Measurements from ENCODE around the gene TMED5.

DNA sequence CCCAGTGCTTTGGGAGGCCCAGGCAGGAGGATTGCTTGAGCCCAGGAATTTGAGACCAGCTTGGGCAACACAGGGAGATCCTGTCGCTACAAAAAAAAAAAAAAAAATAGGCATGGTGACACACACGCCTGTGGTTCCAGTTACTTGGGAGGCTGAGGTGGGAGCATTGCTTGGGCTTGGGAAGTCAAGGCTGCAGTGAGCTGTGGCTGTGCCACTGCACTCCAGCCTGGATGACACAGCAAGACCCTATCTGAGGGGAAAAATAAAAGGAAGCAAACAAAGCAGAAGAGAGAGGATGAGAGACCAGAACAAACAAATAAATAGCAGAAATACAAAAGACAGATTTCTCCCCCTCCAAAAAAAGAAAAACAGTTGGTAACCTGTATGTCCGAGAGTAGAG is 67.1 kb downstream of the TMED5 start:
- TF ChIP-seq, protein P1, sequence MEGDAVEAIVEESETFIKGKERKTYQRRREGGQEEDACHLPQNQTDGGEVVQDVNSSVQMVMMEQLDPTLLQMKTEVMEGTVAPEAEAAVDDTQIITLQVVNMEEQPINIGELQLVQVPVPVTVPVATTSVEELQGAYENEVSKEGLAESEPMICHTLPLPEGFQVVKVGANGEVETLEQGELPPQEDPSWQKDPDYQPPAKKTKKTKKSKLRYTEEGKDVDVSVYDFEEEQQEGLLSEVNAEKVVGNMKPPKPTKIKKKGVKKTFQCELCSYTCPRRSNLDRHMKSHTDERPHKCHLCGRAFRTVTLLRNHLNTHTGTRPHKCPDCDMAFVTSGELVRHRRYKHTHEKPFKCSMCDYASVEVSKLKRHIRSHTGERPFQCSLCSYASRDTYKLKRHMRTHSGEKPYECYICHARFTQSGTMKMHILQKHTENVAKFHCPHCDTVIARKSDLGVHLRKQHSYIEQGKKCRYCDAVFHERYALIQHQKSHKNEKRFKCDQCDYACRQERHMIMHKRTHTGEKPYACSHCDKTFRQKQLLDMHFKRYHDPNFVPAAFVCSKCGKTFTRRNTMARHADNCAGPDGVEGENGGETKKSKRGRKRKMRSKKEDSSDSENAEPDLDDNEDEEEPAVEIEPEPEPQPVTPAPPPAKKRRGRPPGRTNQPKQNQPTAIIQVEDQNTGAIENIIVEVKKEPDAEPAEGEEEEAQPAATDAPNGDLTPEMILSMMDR (IDR thresholded peaks at IDR 0.05; ENCODE audit: insufficient read depth, low read length, poor library complexity, severe bottlenecking): no peak
- TF ChIP-seq EZH2phosphoT487 (conservative IDR thresholded peaks at IDR 0.05; ENCODE audit: low read length): no peak
